Measurements from ENCODE around the gene ASB2.

Gene ASB2

GRCh38 chr14:93926245-93926872 is 50.0 kb downstream of the ASB2 start:
- no peak for FAIRE-seq

- no peak for FAIRE-seq
Measured at GRCh38 chr14:93925374-93925895, 50.9 kb downstream of the ASB2 start.

GRCh38 chr14:93924592-93925355 is 51.6 kb downstream of the ASB2 start:
- no peak for FAIRE-seq

GRCh38 chr14:93923626-93924025 is 52.7 kb downstream of the ASB2 start:
- FAIRE-seq: no peak

GRCh38 chr14:93921001-93921806 is 55.2 kb downstream of the ASB2 start:
- FAIRE-seq: no peak

GRCh38 chr14:93917141-93917540 is 59.2 kb downstream of the ASB2 start:
- FAIRE-seq: no peak

GRCh38 chr14:93916498-93916897 is 59.9 kb downstream of the ASB2 start:
- no peak for FAIRE-seq

- FAIRE-seq: no peak
Measured at GRCh38 chr14:93915800-93916199, 60.6 kb downstream of the ASB2 start.

GRCh38 chr14:93915070-93915705 is 61.2 kb downstream of the ASB2 start:
- no peak for FAIRE-seq

GRCh38 chr14:93914278-93914677 is 62.1 kb downstream of the ASB2 start:
- no peak for FAIRE-seq

GRCh38 chr14:93912782-93913181 is 63.6 kb downstream of the ASB2 start:
- no peak for FAIRE-seq

- no peak for FAIRE-seq
Measured at GRCh38 chr14:93911975-93912615, 64.3 kb downstream of the ASB2 start.

GRCh38 chr14:93909429-93910128 is 66.8 kb downstream of the ASB2 start:
- no peak for FAIRE-seq

GRCh38 chr14:93906341-93907329 is 69.7 kb downstream of the ASB2 start:
- no peak for FAIRE-seq

GRCh38 chr14:93905623-93906022 is 70.7 kb downstream of the ASB2 start:
- FAIRE-seq: no peak

GRCh38 chr14:93903342-93904184 is 72.8 kb downstream of the ASB2 start:
- FAIRE-seq: no peak

GRCh38 chr14:93902619-93903307 is 73.6 kb downstream of the ASB2 start:
- no peak for FAIRE-seq

- no peak for FAIRE-seq
Measured at GRCh38 chr14:93901813-93902212, 74.6 kb downstream of the ASB2 start.

GRCh38 chr14:93898731-93899130 is 77.6 kb downstream of the ASB2 start:
- FAIRE-seq: no peak
